SK-N-SH treated with all-trans-retinoic acid at 6 μM for 48 hours (cell line): Measurements from ENCODE around the gene ACKR3.

Source experiments
- ARNTL ChIP-seq: fragments of 450-650 bp; formaldehyde crosslinking; IDR thresholded peaks from 2 replicates; pipeline ENCODE4 v1.5.0; 2020; ENCODE audit warnings: low read depth, mild to moderate bottlenecking, moderate library complexity, borderline replicate concordance
- BACH2 ChIP-seq: fragments of 250-450 bp; sonication (Bioruptor Pico); IDR thresholded peaks from 2 replicates; pipeline ENCODE4 v1.9.0; 2021; ENCODE audit warnings: mild to moderate bottlenecking, borderline replicate concordance
- ESRRG ChIP-seq: fragments of 250-450 bp; sonication (Bioruptor Pico); IDR thresholded peaks from 2 replicates; pipeline ENCODE4 v1.6.1; 2021; ENCODE audit warnings: mild to moderate bottlenecking
- GLIS3 ChIP-seq: fragments of 250-450 bp; sonication (Bioruptor Pico); IDR thresholded peaks from 2 replicates; pipeline ENCODE4 v1.5.0; 2020; ENCODE audit warnings: mild to moderate bottlenecking, moderate library complexity
- ISL1 ChIP-seq: fragments of 250-450 bp; sonication (Bioruptor Pico); IDR thresholded peaks from 2 replicates; pipeline ENCODE4 v2.1.2; 2022; ENCODE audit warnings: mild to moderate bottlenecking, moderate library complexity
- OSR1 ChIP-seq: fragments of 250-450 bp; sonication (Bioruptor Pico); IDR thresholded peaks from 2 replicates; pipeline ENCODE4 v1.8.0; 2022; ENCODE audit warnings: moderate library complexity, mild to moderate bottlenecking, inconsistent platforms
- PATZ1 ChIP-seq: fragments of 250-450 bp; sonication (Bioruptor Pico); IDR thresholded peaks from 2 replicates; pipeline ENCODE4 v1.8.0; 2020; ENCODE audit warnings: mild to moderate bottlenecking, moderate library complexity, borderline replicate concordance
- POU6F1 ChIP-seq: fragments of 250-450 bp; sonication (Bioruptor Pico); IDR thresholded peaks from 2 replicates; pipeline ENCODE4 v1.8.0; 2021; ENCODE audit warnings: low read depth, mild to moderate bottlenecking, moderate library complexity, borderline replicate concordance
- RARB ChIP-seq: fragments of 250-450 bp; sonication (Bioruptor Pico); IDR thresholded peaks from 2 replicates; pipeline ENCODE4 v1.8.0; 2021; ENCODE audit warnings: mild to moderate bottlenecking, moderate library complexity
- ZFP3 ChIP-seq: fragments of 250-450 bp; sonication (Bioruptor Pico); IDR thresholded peaks from 2 replicates; pipeline ENCODE4 v1.5.0; 2020; ENCODE audit warnings: mild to moderate bottlenecking, moderate library complexity
- ZFP30 ChIP-seq: fragments of 450-650 bp; formaldehyde crosslinking; IDR thresholded peaks from 2 replicates; pipeline ENCODE4 v1.5.0; 2022; ENCODE audit warnings: mild to moderate bottlenecking, moderate library complexity
- ZNF565 ChIP-seq: fragments of 450-650 bp; formaldehyde crosslinking; conservative IDR thresholded peaks from 2 replicates; pipeline ENCODE4 v1.5.0; 2020; ENCODE audit warnings: low read depth, mild to moderate bottlenecking, moderate library complexity
- ZNF70 ChIP-seq: fragments of 450-650 bp; formaldehyde crosslinking; IDR thresholded peaks from 2 replicates; pipeline ENCODE4 v1.5.0; 2020; ENCODE audit warnings: mild to moderate bottlenecking, moderate library complexity
- TF ChIP-seq, protein P1 (sequence below): fragments of 250-450 bp; sonication (Bioruptor Pico); IDR thresholded peaks from 2 replicates; pipeline ENCODE4 v1.5.1; 2020; ENCODE audit warnings: low read depth, mild to moderate bottlenecking, moderate library complexity

DNA sequence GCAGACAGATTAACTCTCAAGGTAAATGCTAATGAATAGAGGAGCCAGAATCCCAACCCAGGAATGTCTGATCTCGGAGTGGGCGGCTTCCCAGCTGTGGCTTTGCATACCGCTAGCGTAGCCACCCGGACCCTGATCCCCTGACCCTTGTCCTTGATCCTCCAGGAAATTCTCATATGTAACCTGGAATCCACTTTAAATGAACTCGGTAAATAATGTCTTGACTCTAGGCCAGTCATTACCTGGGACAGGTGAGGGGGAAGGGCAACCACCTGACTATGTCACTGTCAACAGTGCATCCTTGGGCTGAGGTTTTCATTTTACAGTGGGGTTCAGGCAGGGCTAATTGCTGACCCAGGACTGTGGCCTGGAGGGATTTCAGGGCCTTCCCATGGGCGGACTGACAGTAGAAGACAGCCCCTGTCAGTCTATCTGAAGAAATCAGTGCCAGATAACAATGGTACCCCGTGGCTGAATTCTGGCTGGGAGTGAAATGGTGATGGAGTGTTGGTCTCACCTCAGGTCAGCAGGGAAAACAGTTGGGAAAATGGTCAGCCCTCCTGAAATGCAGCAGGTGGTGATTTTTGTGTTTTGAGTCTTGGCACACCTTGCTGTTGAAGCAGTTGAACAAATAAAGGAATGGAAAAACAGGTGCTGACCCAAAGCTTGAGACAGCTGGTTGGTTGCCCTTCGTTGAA is 9.6 kb downstream of the ACKR3 start:
- TF ChIP-seq, protein P1, sequence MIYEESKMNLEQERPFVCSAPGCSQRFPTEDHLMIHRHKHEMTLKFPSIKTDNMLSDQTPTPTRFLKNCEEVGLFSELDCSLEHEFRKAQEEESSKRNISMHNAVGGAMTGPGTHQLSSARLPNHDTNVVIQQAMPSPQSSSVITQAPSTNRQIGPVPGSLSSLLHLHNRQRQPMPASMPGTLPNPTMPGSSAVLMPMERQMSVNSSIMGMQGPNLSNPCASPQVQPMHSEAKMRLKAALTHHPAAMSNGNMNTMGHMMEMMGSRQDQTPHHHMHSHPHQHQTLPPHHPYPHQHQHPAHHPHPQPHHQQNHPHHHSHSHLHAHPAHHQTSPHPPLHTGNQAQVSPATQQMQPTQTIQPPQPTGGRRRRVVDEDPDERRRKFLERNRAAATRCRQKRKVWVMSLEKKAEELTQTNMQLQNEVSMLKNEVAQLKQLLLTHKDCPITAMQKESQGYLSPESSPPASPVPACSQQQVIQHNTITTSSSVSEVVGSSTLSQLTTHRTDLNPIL: no peak
- TF ChIP-seq ZFP3 (CRISPR knock-in tag) (no peak), BACH2 (CRISPR knock-in tag) (no peak), ZNF70 (CRISPR knock-in tag) (no peak), ISL1 (no peak), PATZ1 (CRISPR knock-in tag) (no peak), ZNF565 (CRISPR knock-in tag) (no peak), ARNTL (CRISPR knock-in tag) (no peak), POU6F1 (CRISPR knock-in tag) (no peak), OSR1 (CRISPR knock-in tag) (no peak), GLIS3 (CRISPR knock-in tag) (no peak), RARB (CRISPR knock-in tag) (no peak), ZFP30 (CRISPR knock-in tag) (no peak), ESRRG (CRISPR knock-in tag) (no peak)
